Measurements from ENCODE around the gene FNDC3A.

DNA sequence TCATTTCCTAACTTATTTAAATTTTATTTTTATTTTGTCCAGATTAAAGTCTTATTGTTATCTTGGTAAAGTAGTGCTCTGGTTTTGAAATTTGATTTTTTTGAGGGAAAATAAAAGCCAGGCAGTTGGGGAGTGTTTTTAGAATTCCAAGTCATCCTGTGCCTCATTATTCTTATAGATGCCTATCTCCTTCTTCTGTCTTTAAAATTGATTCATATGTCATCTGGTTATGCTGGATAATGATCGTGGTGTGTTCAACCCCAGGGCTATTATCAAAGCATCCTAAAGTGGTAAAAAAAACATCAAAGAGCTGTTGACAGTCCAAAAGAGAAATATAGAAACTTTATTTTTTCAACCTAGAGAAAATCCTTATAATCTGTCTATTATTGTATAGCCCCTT, 6.0 kb upstream of the FNDC3A start:
- TF ChIP-seq POLR2A (IDR thresholded peaks at IDR 0.05) = no peak
- TF ChIP-seq, protein P1, sequence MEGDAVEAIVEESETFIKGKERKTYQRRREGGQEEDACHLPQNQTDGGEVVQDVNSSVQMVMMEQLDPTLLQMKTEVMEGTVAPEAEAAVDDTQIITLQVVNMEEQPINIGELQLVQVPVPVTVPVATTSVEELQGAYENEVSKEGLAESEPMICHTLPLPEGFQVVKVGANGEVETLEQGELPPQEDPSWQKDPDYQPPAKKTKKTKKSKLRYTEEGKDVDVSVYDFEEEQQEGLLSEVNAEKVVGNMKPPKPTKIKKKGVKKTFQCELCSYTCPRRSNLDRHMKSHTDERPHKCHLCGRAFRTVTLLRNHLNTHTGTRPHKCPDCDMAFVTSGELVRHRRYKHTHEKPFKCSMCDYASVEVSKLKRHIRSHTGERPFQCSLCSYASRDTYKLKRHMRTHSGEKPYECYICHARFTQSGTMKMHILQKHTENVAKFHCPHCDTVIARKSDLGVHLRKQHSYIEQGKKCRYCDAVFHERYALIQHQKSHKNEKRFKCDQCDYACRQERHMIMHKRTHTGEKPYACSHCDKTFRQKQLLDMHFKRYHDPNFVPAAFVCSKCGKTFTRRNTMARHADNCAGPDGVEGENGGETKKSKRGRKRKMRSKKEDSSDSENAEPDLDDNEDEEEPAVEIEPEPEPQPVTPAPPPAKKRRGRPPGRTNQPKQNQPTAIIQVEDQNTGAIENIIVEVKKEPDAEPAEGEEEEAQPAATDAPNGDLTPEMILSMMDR (IDR thresholded peaks at IDR 0.05) = no peak
